RWPE1 (cell line): Measurements from ENCODE around the gene CTNNA3.

ENCODE experiments used
- CTCF ChIA-PET: fragments of 350-600 bp; sonication (Branson Sonifier 250); formaldehyde crosslinking; extraction: SDS; loops from one replicate; lab custom pipeline; 2021; lab: Yijun Ruan, JAX
- POLR2A ChIA-PET: fragments of 400-600 bp; formaldehyde crosslinking; extraction: SDS; loops from one replicate; lab custom pipeline; 2020; ENCODE audit warnings: antibody characterized with exemption; ENCODE audit not compliant: low non-redundant PET; lab: Yijun Ruan, JAX
- DNase-seq: peaks from one replicate; pipeline ENCODE4 v3.0.0; 2012; ENCODE audit warnings: low spot score
- H3K27ac ChIP-seq: fragments of 450-650 bp; 2 replicates; pipeline ENCODE4 v1.5.1; 2017
- CTCF ChIP-seq: fragments of 450-650 bp; conservative IDR thresholded peaks from 2 replicates; pipeline ENCODE4 v1.5.1; 2017; ENCODE audit warnings: low read depth, mild to moderate bottlenecking

The CTNNA3 gene

DNA sequence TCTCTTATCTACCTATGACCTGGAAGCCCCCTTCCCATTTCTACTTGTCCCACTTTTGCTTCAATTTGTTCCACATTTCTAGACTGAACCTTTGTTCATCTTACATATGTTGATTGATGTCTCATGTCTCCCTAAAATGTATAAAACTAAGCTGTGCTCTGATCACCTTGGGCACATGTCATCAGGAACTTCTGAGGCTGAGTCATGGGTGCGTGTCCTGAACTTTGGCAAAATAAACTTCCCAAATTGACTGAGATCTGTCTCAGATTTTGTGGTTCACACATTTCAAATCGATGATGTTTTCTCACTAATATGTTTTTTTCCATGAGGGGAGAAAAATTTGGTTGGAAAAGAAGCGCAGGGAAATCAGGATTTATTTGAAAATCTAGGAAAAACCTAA, 1176.4 kb downstream of the CTNNA3 start:
- ChIA-PET POLR2A (no interaction called here), CTCF (no interaction called here)
- DNase-seq = no peak
- H3K27ac ChIP-seq = no peak overlapping the region
- TF ChIP-seq CTCF = no peak

- CTCF ChIA-PET = no interaction called here
- no peak for DNase-seq
- H3K27ac ChIP-seq = no peak overlapping the region
Observed at GRCh38 chr10:66514666-66515065, 1181.3 kb downstream of the CTNNA3 start.

DNA sequence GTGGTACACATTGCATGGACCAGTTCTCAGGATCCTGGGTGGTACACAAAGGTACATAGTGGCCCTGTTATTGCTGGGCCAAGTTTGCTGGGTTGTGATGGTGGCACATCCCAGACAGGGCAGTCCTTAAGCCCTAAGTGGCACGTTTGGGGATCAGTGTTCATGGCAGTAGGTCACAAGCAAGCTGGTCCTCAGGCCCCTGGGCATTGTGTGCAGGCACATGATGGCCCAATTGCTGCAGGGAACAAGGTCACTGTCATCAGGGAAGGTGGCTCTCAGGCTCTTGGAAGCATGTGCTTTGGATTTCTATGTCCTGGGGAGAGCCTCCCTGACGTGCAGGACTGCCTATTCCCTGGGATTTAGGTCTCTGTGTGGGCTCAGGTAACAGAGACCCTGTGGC, 1182.5 kb downstream of the CTNNA3 start:
- no peak for TF ChIP-seq CTCF
- DNase-seq = no peak
- ChIA-PET CTCF (no interaction called here), POLR2A (no interaction called here)
- no peak overlapping the region for H3K27ac ChIP-seq

More at GRCh38 chr10:66514666-66515065, 1181.3 kb downstream of the CTNNA3 start:
- POLR2A ChIA-PET = no interaction called here
- no peak for TF ChIP-seq CTCF

- DNase-seq = peak; percentile 12
- H3K27ac ChIP-seq = no peak overlapping the region
- no peak for TF ChIP-seq CTCF
- CTCF ChIA-PET = no interaction called here
- POLR2A ChIA-PET = no interaction called here
Observed at GRCh38 chr10:66505003-66505657, 1190.9 kb downstream of the CTNNA3 start.

DNA sequence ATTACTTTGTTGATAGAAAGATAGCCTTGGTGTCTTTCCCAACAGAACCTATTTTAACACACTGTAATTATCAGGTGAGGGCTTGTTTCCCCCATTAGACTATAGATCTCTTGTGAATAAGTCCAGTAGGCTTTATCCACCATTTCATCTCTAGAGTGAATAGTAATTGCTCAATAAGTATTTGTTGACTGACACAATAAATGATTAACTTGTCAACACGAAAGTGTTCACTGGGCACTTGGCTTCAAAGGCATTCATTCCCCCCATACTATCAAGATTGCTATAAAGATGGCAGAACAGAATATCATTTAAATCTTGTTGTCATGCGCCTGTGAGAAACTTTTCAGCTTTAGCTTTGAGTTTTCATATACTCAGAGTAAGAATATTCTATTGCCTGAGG, 1194.6 kb downstream of the CTNNA3 start:
- ChIA-PET CTCF (no interaction called here), POLR2A (no interaction called here)
- no peak for TF ChIP-seq CTCF
- DNase-seq = no peak
- no peak overlapping the region for H3K27ac ChIP-seq

GRCh38 chr10:66483966-66484365, 1212.0 kb downstream of the CTNNA3 start:
- no peak for DNase-seq
- CTCF ChIA-PET = no interaction called here
- no peak overlapping the region for H3K27ac ChIP-seq
- POLR2A ChIA-PET = no interaction called here
- no peak for TF ChIP-seq CTCF

DNA sequence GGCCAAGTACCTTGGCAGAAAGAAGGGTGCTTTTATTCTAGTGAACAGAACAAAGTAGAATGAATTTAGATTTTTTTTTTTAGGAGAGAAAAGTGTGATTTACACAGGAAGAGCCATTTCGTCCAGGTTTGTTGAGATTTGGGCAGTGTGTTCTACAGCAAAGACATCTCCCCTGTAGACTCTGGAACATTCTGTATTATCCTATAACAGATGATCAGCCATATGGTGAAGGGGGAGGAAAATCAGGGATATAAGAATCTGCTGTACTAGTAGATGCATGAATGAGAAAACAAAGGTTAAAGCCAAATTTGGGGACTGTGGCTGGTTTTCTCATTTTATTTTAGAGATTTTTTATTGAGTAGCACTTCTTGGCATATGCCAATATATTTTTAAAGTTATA, 1223.8 kb downstream of the CTNNA3 start:
- ChIA-PET CTCF (no interaction called here), POLR2A (no interaction called here)
- TF ChIP-seq CTCF = no peak
- no peak overlapping the region for H3K27ac ChIP-seq
- DNase-seq = no peak
